Stimulated activated memory B cell treated with anti-CD40 and anti-IgM and Interleukin-4, amounts not matched to agents 10 μg/mL and 1 μg/mL and 100 μg/mL, for 72 hours (primary cell): Measurements from ENCODE around the gene NTMT1.
A peak's percentile ranks its signal among the peaks of the same experiment; 100 is the strongest.

ENCODE experiments used
- ATAC-seq: fragments of 150-1000 bp; cut with Tn5 transposase; 2 replicates; pipeline ENCODE4 v1.10.0; 2021
- H3K27ac Mint-ChIP-seq: one replicate; pipeline ENCODE4 v1.8.0; 2022; ENCODE audit warnings: mild to moderate bottlenecking, mixed read lengths
- H3K27me3 Mint-ChIP-seq: one replicate; pipeline ENCODE4 v1.8.0; 2022; ENCODE audit warnings: mixed read lengths
- H3K36me3 Mint-ChIP-seq: one replicate; pipeline ENCODE4 v1.8.0; 2022; ENCODE audit warnings: mixed read lengths
- H3K4me1 Mint-ChIP-seq: one replicate; pipeline ENCODE4 v1.8.0; 2022; ENCODE audit warnings: mixed read lengths
- H3K4me3 Mint-ChIP-seq: one replicate; pipeline ENCODE4 v1.8.0; 2022; ENCODE audit warnings: mild to moderate bottlenecking, moderate library complexity, mixed read lengths
- H3K9me3 Mint-ChIP-seq: one replicate; pipeline ENCODE4 v1.8.0; 2022; ENCODE audit warnings: mixed read lengths

Gene NTMT1

GRCh38 chr9:129665389-129665775 lies 39.4 kb downstream of the NTMT1 start, which contains the start of gene PRRX2:
Gene PRRX2, plus strand, starts transcription at chr9:129665647. Its CDS starts 221 bp downstream, at chr9:129665868.
- ATAC-seq, result peak; percentile 56
- H3K9me3 Mint-ChIP-seq, result no peaks in the 10 kb centered on the region
- H3K4me1 Mint-ChIP-seq, result peaks cover 9% of the 10 kb centered on the region
- no peaks in the 10 kb centered on the region for H3K36me3 Mint-ChIP-seq
- peak within 1 kb of the TSS; percentile 50 for H3K27ac Mint-ChIP-seq
- peaks cover 52% of the 10 kb centered on the region for H3K27me3 Mint-ChIP-seq
- peak within 1 kb of the TSS; percentile 77 for H3K4me3 Mint-ChIP-seq

GRCh38 chr9:129665814-129666520 lies 40.0 kb downstream of the NTMT1 start:
- no peaks in the 10 kb centered on the region for H3K36me3 Mint-ChIP-seq
- H3K27ac Mint-ChIP-seq, result no peak overlapping the region
- H3K9me3 Mint-ChIP-seq, result no peaks in the 10 kb centered on the region
- H3K4me1 Mint-ChIP-seq, result peaks cover 9% of the 10 kb centered on the region
- H3K4me3 Mint-ChIP-seq, result no peak overlapping the region
- no peak for ATAC-seq
- peaks cover 47% of the 10 kb centered on the region for H3K27me3 Mint-ChIP-seq

- peaks cover 9% of the 10 kb centered on the region for H3K4me1 Mint-ChIP-seq
- no peaks in the 10 kb centered on the region for H3K36me3 Mint-ChIP-seq
- no peaks in the 10 kb centered on the region for H3K9me3 Mint-ChIP-seq
- no peak for ATAC-seq
- peaks cover 43% of the 10 kb centered on the region for H3K27me3 Mint-ChIP-seq
- no peak overlapping the region for H3K27ac Mint-ChIP-seq
- no peak overlapping the region for H3K4me3 Mint-ChIP-seq
These were observed 40.6 kb downstream of the NTMT1 start for GRCh38 chr9:129666575-129666974.

- no peak for ATAC-seq
- Mint-ChIP-seq H3K27ac (no peak overlapping the region), H3K9me3 (no peaks in the 10 kb centered on the region), H3K27me3 (peaks cover 48% of the 10 kb centered on the region), H3K36me3 (no peaks in the 10 kb centered on the region), H3K4me1 (peaks cover 9% of the 10 kb centered on the region), H3K4me3 (no peak overlapping the region)
These were observed 41.4 kb downstream of the NTMT1 start for GRCh38 chr9:129667378-129667777.

- H3K4me1 Mint-ChIP-seq, result peaks cover 9% of the 10 kb centered on the region
- H3K9me3 Mint-ChIP-seq, result no peaks in the 10 kb centered on the region
- peaks cover 53% of the 10 kb centered on the region for H3K27me3 Mint-ChIP-seq
- ATAC-seq, result no peak
- H3K36me3 Mint-ChIP-seq, result no peaks in the 10 kb centered on the region
- no peak overlapping the region for H3K4me3 Mint-ChIP-seq
- no peak overlapping the region for H3K27ac Mint-ChIP-seq
These were observed 41.9 kb downstream of the NTMT1 start for GRCh38 chr9:129667850-129668249.

GRCh38 chr9:129669141-129669718 lies 43.3 kb downstream of the NTMT1 start:
- no peak for ATAC-seq
- no peak overlapping the region for H3K4me3 Mint-ChIP-seq
- peaks cover 67% of the 10 kb centered on the region for H3K27me3 Mint-ChIP-seq
- peaks cover 9% of the 10 kb centered on the region for H3K4me1 Mint-ChIP-seq
- H3K27ac Mint-ChIP-seq, result no peak overlapping the region
- H3K9me3 Mint-ChIP-seq, result no peaks in the 10 kb centered on the region
- no peaks in the 10 kb centered on the region for H3K36me3 Mint-ChIP-seq

- H3K36me3 Mint-ChIP-seq, result no peaks in the 10 kb centered on the region
- H3K4me3 Mint-ChIP-seq, result no peak overlapping the region
- H3K4me1 Mint-ChIP-seq, result peaks cover 5% of the 10 kb centered on the region
- H3K27me3 Mint-ChIP-seq, result peaks cover 64% of the 10 kb centered on the region
- H3K9me3 Mint-ChIP-seq, result no peaks in the 10 kb centered on the region
- ATAC-seq, result no peak
- H3K27ac Mint-ChIP-seq, result no peak overlapping the region
These were observed 44.0 kb downstream of the NTMT1 start for GRCh38 chr9:129669946-129670345.

- H3K4me3 Mint-ChIP-seq, result no peak overlapping the region
- H3K4me1 Mint-ChIP-seq, result no peaks in the 10 kb centered on the region
- no peak overlapping the region for H3K27ac Mint-ChIP-seq
- peaks cover 65% of the 10 kb centered on the region for H3K27me3 Mint-ChIP-seq
- no peaks in the 10 kb centered on the region for H3K36me3 Mint-ChIP-seq
- no peaks in the 10 kb centered on the region for H3K9me3 Mint-ChIP-seq
- ATAC-seq, result no peak
These were observed 45.1 kb downstream of the NTMT1 start for GRCh38 chr9:129671065-129671464.

- Mint-ChIP-seq H3K4me1 (no peaks in the 10 kb centered on the region), H3K27ac (no peak overlapping the region), H3K36me3 (no peaks in the 10 kb centered on the region), H3K9me3 (no peaks in the 10 kb centered on the region), H3K27me3 (peaks cover 70% of the 10 kb centered on the region), H3K4me3 (no peak overlapping the region)
- ATAC-seq, result peak; percentile 25
These were observed 45.6 kb downstream of the NTMT1 start for GRCh38 chr9:129671519-129671918.

- no peaks in the 10 kb centered on the region for H3K36me3 Mint-ChIP-seq
- peaks cover 73% of the 10 kb centered on the region for H3K27me3 Mint-ChIP-seq
- no peaks in the 10 kb centered on the region for H3K9me3 Mint-ChIP-seq
- H3K27ac Mint-ChIP-seq, result no peak overlapping the region
- no peak for ATAC-seq
- H3K4me1 Mint-ChIP-seq, result no peaks in the 10 kb centered on the region
- no peak overlapping the region for H3K4me3 Mint-ChIP-seq
These were observed 46.7 kb downstream of the NTMT1 start for GRCh38 chr9:129672702-129673101.

GRCh38 chr9:129673602-129674001 lies 47.6 kb downstream of the NTMT1 start:
- Mint-ChIP-seq H3K36me3 (no peaks in the 10 kb centered on the region), H3K4me3 (no peak overlapping the region), H3K27me3 (peaks cover 73% of the 10 kb centered on the region), H3K4me1 (no peaks in the 10 kb centered on the region), H3K27ac (no peak overlapping the region), H3K9me3 (no peaks in the 10 kb centered on the region)
- ATAC-seq, result no peak

GRCh38 chr9:129674229-129674628 lies 48.3 kb downstream of the NTMT1 start:
- H3K27ac Mint-ChIP-seq, result no peak overlapping the region
- H3K36me3 Mint-ChIP-seq, result no peaks in the 10 kb centered on the region
- ATAC-seq, result no peak
- H3K27me3 Mint-ChIP-seq, result peaks cover 73% of the 10 kb centered on the region
- no peaks in the 10 kb centered on the region for H3K4me1 Mint-ChIP-seq
- no peaks in the 10 kb centered on the region for H3K9me3 Mint-ChIP-seq
- no peak overlapping the region for H3K4me3 Mint-ChIP-seq

- no peaks in the 10 kb centered on the region for H3K36me3 Mint-ChIP-seq
- ATAC-seq, result no peak
- no peak overlapping the region for H3K27ac Mint-ChIP-seq
- no peaks in the 10 kb centered on the region for H3K9me3 Mint-ChIP-seq
- no peaks in the 10 kb centered on the region for H3K4me1 Mint-ChIP-seq
- H3K4me3 Mint-ChIP-seq, result no peak overlapping the region
- H3K27me3 Mint-ChIP-seq, result peaks cover 80% of the 10 kb centered on the region
These were observed 49.7 kb downstream of the NTMT1 start for GRCh38 chr9:129675620-129676019.

- no peaks in the 10 kb centered on the region for H3K36me3 Mint-ChIP-seq
- H3K4me3 Mint-ChIP-seq, result no peak overlapping the region
- ATAC-seq, result no peak
- H3K27ac Mint-ChIP-seq, result no peak overlapping the region
- peaks cover 87% of the 10 kb centered on the region for H3K27me3 Mint-ChIP-seq
- no peaks in the 10 kb centered on the region for H3K4me1 Mint-ChIP-seq
- H3K9me3 Mint-ChIP-seq, result no peaks in the 10 kb centered on the region
These were observed 50.3 kb downstream of the NTMT1 start for GRCh38 chr9:129676287-129676686.

GRCh38 chr9:129676975-129677374 lies 51.0 kb downstream of the NTMT1 start:
- Mint-ChIP-seq H3K36me3 (no peaks in the 10 kb centered on the region), H3K27ac (no peak overlapping the region), H3K9me3 (no peaks in the 10 kb centered on the region), H3K27me3 (peaks cover 92% of the 10 kb centered on the region), H3K4me3 (no peak overlapping the region), H3K4me1 (no peaks in the 10 kb centered on the region)
- no peak for ATAC-seq

- H3K27me3 Mint-ChIP-seq, result peaks cover 92% of the 10 kb centered on the region
- no peaks in the 10 kb centered on the region for H3K4me1 Mint-ChIP-seq
- H3K4me3 Mint-ChIP-seq, result no peak overlapping the region
- no peaks in the 10 kb centered on the region for H3K9me3 Mint-ChIP-seq
- H3K27ac Mint-ChIP-seq, result no peak overlapping the region
- no peak for ATAC-seq
- H3K36me3 Mint-ChIP-seq, result no peaks in the 10 kb centered on the region
These were observed 51.5 kb downstream of the NTMT1 start for GRCh38 chr9:129677456-129677855.
